Fibroblast of skin of left quadriceps (primary cell): ENCODE measurements around the gene C9orf152.
A peak's percentile ranks its signal among the peaks of the same experiment; 100 is the strongest.
"Not testable (repeated sequence)": the region's sequence is repeated elsewhere in the genome, so short reads cannot be mapped to it uniquely, and the experiment has no call there.

Source experiments
- DNase-seq, 2 experiments: peaks; one replicate each; pipeline ENCODE4 v3.0.0-alpha.2; 2013; ENCODE audit warnings: low read depth in 2 of 2

The C9orf152 gene

GRCh38 chr9:110214586-110215355 lies 6.8 kb upstream of the C9orf152 start:
- no peak for DNase-seq

- no peak for DNase-seq
These were observed 6.1 kb upstream of the C9orf152 start for GRCh38 chr9:110214090-110214489.

- no peak for DNase-seq
These were observed 5.6 kb upstream of the C9orf152 start for GRCh38 chr9:110213413-110214044.

- no peak for DNase-seq
These were observed 803 bp downstream of the C9orf152 start for GRCh38 chr9:110207071-110207641.

- no peak for DNase-seq
These were observed 1.6 kb downstream of the C9orf152 start for GRCh38 chr9:110206389-110206788.

- DNase-seq = not testable (repeated sequence)
These were observed 2.3 kb downstream of the C9orf152 start for GRCh38 chr9:110205612-110206011.

- no peak for DNase-seq
These were observed 5.7 kb downstream of the C9orf152 start for GRCh38 chr9:110202232-110202631.

GRCh38 chr9:110199643-110200042 lies 8.3 kb downstream of the C9orf152 start:
- DNase-seq = no peak

- no peak for DNase-seq
These were observed 9.6 kb downstream of the C9orf152 start for GRCh38 chr9:110198357-110198756.

GRCh38 chr9:110197330-110198187 lies 10.4 kb downstream of the C9orf152 start:
- DNase-seq = no peak

GRCh38 chr9:110196084-110196499 lies 11.9 kb downstream of the C9orf152 start:
- DNase-seq = not testable (repeated sequence)

GRCh38 chr9:110192531-110193261 lies 15.3 kb downstream of the C9orf152 start:
- peak; percentile 96 to 97 for DNase-seq

- DNase-seq = no peak
These were observed 16.3 kb downstream of the C9orf152 start for GRCh38 chr9:110191615-110192014.

- DNase-seq = no peak
These were observed 18.2 kb downstream of the C9orf152 start for GRCh38 chr9:110189559-110190320.

- DNase-seq = no peak
These were observed 19.0 kb downstream of the C9orf152 start for GRCh38 chr9:110188991-110189390.

GRCh38 chr9:110188101-110188500 lies 19.9 kb downstream of the C9orf152 start:
- no peak for DNase-seq

GRCh38 chr9:110187126-110187525 lies 20.8 kb downstream of the C9orf152 start:
- DNase-seq = no peak

- no peak for DNase-seq
These were observed 21.7 kb downstream of the C9orf152 start for GRCh38 chr9:110186254-110186653.

GRCh38 chr9:110185806-110186205 lies 22.2 kb downstream of the C9orf152 start:
- no peak for DNase-seq
